ENCODE data around the gene TRAIP. TPM values are rescaled to one million over a fixed set of nuclear protein-coding genes. Genes with fewer than 3 reads are reported as not detected.
"Not testable (repeated sequence)": the region's sequence is repeated elsewhere in the genome, so short reads cannot be mapped to it uniquely, and the experiment has no call there.

TRAIP gene
- total RNA-seq, 1 donor from 2014 or later, result 0.63 TPM

DNA sequence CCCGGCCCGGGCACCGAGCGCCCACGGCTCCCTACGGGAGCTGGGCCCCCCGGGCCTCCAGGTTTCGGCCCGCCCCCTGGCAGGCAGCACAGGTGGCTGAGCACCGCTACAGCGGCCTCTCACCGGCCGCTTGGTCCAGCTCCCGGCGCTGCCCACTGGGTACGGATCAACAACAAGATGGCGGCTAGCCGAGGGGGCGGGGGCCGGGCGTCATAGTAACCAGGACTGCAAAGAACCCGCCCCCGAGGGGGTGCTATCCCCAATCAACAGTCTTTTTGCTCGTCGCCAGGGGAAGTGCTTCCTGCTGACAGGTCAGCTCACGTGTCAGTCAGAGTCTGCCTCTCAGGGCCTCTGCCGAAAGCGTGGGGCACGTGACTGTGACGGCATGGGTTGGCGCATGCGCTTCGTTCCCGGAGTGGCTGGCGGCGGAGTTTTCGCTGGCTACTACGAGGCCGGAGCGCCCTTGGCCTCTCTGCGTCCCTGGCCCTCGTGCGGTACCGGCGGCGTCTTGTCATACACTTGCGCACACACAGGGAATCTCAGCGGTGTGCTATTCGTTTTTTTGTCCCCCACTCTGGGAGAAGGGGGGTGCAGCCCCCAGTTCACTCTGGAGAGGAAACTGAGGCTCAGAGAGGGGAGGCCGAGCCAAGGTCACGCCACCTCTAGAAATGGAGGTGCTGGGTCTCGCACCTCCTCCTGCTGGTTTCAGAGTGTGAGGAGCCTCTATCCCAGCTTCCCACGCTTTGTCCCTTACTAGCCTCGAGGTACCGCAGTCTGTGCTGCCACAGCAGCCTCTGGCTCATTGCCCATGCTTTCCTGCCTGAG lies 69.8 kb downstream of the TRAIP start, which contains the start of gene IP6K1:
Gene IP6K1 (minus strand): TSS at position 186 of the 825 bp plus-strand sequence. CDS start 38,502 bp downstream, outside the sequence.
- Histone ChIP-seq H3K4me3 (peak within 1 kb of the TSS; percentile 96), H3K4me1 (peaks cover 55% of the 10 kb centered on the region), H3K9me3 (replicated peaks) (no peaks in the 10 kb centered on the region), H3K27me3 (ENCODE audit: low read depth) (no peaks in the 10 kb centered on the region), H3K27ac (replicated peaks) (peak within 1 kb of the TSS; percentile 96), H3K36me3 (peaks cover 15% of the 10 kb centered on the region)
- TF ChIP-seq CTCF (IDR thresholded peaks at IDR 0.05; ENCODE audit: borderline replicate concordance), result no peak
- intact Hi-C loops (cut with micrococcal nuclease), result no loop called here
- DNase-seq, result peak; percentile 100

GRCh38 chr3:49785565-49786356 lies 70.6 kb downstream of the TRAIP start:
- TF ChIP-seq CTCF (IDR thresholded peaks at IDR 0.05; ENCODE audit: borderline replicate concordance), result no peak
- H3K4me3 ChIP-seq, result peak overlapping the region; percentile 96
- H3K27me3 ChIP-seq (ENCODE audit: low read depth), result no peaks in the 10 kb centered on the region
- DNase-seq, result no peak
- intact Hi-C loops (cut with micrococcal nuclease), result no loop called here
- H3K9me3 ChIP-seq (replicated peaks), result no peaks in the 10 kb centered on the region
- H3K27ac ChIP-seq (replicated peaks), result peak overlapping the region; percentile 96
- peaks cover 21% of the 10 kb centered on the region for H3K36me3 ChIP-seq
- H3K4me1 ChIP-seq, result peaks cover 63% of the 10 kb centered on the region

- H3K27me3 ChIP-seq (ENCODE audit: low read depth); DNase-seq; intact Hi-C loops (cut with micrococcal nuclease); H3K4me3 ChIP-seq; H3K9me3 ChIP-seq (replicated peaks); H3K27ac ChIP-seq (replicated peaks): not testable (repeated sequence)
- peaks cover 26% of the 10 kb centered on the region for H3K36me3 ChIP-seq
- peaks cover 75% of the 10 kb centered on the region for H3K4me1 ChIP-seq
Measured at GRCh38 chr3:49782277-49782676, 74.1 kb downstream of the TRAIP start.

DNA sequence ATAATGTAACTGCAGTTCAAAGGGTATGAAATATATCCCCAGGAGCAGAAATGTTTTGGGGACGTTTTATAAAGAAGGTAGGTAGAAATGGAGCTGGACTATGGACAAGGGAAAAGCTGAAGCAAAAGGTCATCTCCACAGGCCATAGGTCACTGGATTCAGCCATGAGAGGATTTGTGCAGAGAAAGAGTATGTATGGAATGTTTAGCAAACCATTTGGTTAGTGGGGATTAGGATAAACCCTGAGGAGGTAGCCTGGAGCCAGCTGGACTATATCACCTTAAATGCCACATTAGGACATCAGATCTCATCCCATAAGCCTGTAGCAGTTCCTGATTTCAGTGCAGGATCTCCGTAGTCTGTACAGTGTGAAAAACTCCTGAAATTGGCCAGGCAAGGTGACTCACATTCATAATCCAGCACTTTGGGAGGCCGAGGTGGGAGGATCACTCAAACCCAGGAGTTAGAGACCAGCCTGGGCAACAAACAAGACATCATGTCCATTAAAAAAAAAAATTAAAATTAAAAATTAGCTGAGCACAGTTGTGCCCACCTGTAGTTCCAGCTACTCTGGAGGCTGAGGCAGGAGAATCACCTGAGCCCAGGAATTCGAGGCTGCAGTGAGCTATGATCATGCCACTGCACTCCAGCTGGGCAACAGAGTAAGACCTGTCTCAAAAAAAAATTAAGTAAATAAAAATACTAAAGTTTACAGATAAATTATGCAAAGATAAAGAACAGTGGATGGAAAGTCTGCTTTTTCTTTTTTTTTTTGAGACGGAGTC lies 74.8 kb downstream of the TRAIP start:
- intact Hi-C loops (cut with micrococcal nuclease), result no loop called here
- Histone ChIP-seq H3K36me3 (peaks cover 32% of the 10 kb centered on the region), H3K4me1 (peaks cover 68% of the 10 kb centered on the region), H3K27me3 (ENCODE audit: low read depth) (no peaks in the 10 kb centered on the region), H3K9me3 (replicated peaks) (no peaks in the 10 kb centered on the region), H3K27ac (replicated peaks) (no peak overlapping the region), H3K4me3 (no peak overlapping the region)
- no peak for TF ChIP-seq CTCF (IDR thresholded peaks at IDR 0.05; ENCODE audit: borderline replicate concordance)
- no peak for DNase-seq

GRCh38 chr3:49780975-49781365 lies 75.4 kb downstream of the TRAIP start:
- H3K27me3 ChIP-seq (ENCODE audit: low read depth); H3K27ac ChIP-seq (replicated peaks); intact Hi-C loops (cut with micrococcal nuclease); H3K4me3 ChIP-seq; DNase-seq; H3K9me3 ChIP-seq (replicated peaks): not testable (repeated sequence)
- Histone ChIP-seq H3K4me1 (peaks cover 64% of the 10 kb centered on the region), H3K36me3 (peaks cover 32% of the 10 kb centered on the region)
